Transverse colon (tissue), 4 donors: Measurements from ENCODE around the gene ITPKA.

Experiments used
- POLR2A ChIP-seq: fragments of 450-650 bp; IDR thresholded peaks from one replicate; pipeline ENCODE4 v1.6.1; 2016; ENCODE audit warnings: antibody characterized with exemption, mild to moderate bottlenecking, moderate library complexity
- POLR2AphosphoS5 ChIP-seq, 3 donors: sonication (generic); formaldehyde crosslinking; IDR thresholded peaks; one replicate each; pipeline ENCODE4 v1.6.1; 2016; ENCODE audit warnings: antibody characterized with exemption in 3 of 3
- TF ChIP-seq, protein P1 (sequence below), 5 experiments: fragments of 200-600 bp in 3 of 5; fragments of 450-650 bp in 2 of 5; sonication (generic) in 3 of 5; IDR thresholded peaks; 1 replicate in 2 of 5; 2 replicates in 3 of 5; pipeline ENCODE4 v1.5.1; 2016 to 2017; ENCODE audit warnings: antibody characterized with exemption in 5 of 5, inconsistent platforms in 3 of 5, mild to moderate bottlenecking in 2 of 5, moderate library complexity in 1 of 5

DNA sequence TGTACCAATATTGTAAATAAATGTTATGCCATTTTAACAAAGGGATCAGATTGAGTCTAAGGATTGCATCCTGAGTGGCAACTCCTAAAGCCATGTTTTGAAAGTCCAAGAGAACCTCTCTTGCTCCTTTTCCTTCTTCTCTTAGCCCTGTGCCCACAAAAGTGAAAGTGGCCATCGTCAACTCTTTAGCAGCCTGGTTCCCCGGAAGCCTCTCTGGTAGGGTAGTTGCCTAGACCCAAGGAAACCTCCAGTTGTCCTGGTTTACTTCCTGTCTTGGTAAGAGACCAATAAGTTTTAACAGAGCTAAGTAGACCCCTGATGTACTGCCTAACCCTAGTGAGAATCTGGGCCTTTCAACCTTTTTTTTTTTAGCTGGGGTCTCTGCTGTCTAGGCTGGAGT is 10.2 kb upstream of the ITPKA start:
- TF ChIP-seq, protein P1, sequence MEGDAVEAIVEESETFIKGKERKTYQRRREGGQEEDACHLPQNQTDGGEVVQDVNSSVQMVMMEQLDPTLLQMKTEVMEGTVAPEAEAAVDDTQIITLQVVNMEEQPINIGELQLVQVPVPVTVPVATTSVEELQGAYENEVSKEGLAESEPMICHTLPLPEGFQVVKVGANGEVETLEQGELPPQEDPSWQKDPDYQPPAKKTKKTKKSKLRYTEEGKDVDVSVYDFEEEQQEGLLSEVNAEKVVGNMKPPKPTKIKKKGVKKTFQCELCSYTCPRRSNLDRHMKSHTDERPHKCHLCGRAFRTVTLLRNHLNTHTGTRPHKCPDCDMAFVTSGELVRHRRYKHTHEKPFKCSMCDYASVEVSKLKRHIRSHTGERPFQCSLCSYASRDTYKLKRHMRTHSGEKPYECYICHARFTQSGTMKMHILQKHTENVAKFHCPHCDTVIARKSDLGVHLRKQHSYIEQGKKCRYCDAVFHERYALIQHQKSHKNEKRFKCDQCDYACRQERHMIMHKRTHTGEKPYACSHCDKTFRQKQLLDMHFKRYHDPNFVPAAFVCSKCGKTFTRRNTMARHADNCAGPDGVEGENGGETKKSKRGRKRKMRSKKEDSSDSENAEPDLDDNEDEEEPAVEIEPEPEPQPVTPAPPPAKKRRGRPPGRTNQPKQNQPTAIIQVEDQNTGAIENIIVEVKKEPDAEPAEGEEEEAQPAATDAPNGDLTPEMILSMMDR (IDR thresholded peaks at IDR 0.05), result no peak
- no peak for TF ChIP-seq POLR2AphosphoS5 (IDR thresholded peaks at IDR 0.05)
- no peak for TF ChIP-seq POLR2A
